ENCODE data around the gene SAMD9L.
"Not testable (repeated sequence)": the region's sequence is repeated elsewhere in the genome, so short reads cannot be mapped to it uniquely, and the experiment has no call there.

The SAMD9L gene

DNA sequence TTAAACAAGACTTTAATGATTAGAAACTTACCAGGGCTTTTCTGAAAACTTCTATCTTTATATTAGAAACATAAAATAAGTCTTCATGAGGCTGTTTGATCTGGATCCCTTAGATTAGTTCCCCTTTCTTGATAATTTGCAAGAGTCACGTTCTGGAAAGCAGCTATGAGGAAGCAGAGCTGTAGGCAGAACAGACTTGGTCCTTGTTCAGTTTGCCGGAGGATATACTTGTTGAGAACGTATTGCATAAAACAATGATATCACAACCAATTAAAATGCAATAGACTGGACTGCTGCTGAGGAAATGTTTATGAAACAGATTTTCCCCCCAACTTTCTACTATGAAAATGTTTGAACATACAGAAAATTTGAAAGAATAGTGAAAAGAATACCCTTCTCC, 2.8 kb downstream of the SAMD9L start:
- no peak for DNase-seq (ENCODE audit: low spot score)

DNA sequence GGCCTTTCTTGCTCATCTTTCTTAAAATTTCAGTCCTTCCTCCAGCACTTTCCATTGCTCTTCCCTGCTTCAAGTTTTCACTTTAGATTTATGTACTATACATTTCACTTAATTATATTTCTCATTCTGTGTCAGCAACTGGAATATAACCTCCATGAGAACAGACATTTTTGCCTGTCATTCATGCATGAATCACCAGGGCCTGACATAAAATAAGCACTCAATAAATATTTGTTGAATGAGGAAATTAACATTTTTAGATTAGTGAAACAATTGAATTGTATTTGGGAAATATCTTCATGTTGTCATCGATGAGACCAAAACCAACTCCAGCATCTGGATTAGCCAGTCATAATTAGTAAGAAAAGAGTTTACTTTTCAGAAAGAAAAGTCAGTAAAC, 6.1 kb downstream of the SAMD9L start:
- no peak for DNase-seq (ENCODE audit: low spot score)

DNA sequence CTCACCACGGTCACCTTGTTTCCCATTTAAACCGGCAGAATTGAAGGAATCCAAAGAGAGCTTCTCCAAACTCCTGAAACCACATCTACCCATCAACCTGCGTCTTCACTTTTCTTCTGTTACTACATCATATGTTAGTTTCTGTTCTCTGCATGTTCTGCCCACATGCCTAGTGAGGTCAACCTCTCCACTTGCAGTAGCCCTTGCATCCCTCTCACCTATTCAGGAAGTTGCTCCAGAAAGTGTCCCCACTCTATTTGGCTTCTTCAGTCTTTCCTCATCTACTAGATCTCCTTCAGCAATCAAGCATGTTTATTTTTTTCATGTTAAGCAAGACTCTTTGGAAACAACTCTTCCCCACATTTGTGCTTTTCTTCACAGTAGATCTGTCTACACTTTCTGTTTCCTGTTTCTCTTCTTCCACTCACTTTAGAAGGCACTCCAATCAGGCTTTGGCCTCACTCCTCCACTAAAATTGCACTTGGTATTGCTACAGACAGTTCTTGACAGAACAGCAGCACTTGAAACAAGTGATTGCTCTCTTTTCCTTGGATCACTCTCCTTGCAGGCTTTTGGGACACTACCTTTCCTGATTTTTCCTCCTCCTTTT, 7.5 kb downstream of the SAMD9L start:
- DNase-seq (ENCODE audit: low spot score), result no peak

DNA sequence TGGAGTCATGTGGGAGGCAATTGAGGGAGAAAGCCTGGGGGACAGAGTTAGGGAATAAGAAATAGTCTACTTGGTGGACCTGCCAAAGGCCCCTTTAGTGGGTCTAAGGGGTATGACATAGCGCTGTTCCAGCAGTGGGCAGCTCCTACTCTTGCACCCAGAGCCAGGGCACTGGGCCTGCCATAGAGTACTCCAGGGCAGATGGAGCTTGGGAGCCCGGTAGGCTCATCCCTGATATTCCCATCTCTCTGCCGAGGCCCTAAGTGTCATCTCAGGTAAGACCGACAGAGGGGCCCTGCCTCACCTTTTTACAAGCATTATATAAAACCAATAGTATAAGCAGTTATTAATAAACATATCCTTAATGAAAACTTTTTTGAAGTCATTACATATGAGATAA, 9.6 kb downstream of the SAMD9L start:
- no peak for DNase-seq (ENCODE audit: low spot score)

DNA sequence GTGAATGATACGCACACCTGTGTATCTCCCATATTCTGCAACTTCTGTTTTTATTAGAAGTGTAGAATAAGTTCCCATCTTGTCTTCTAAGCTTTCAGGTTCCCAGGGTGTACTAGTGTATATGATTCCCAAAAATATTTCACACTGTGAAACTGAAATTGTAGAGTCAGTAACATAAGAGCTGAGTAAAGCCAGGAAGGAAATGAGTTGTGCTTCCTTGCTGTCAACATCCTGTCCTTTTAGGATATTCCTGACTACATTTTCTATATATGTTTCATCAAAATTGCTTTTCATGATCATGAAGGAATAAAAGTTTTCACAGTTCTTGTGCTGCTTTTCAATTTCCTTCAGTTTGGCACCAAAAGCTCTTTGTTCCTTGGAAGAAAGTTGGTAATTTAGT, 15.2 kb downstream of the SAMD9L start:
- no peak for DNase-seq (ENCODE audit: low spot score)

DNA sequence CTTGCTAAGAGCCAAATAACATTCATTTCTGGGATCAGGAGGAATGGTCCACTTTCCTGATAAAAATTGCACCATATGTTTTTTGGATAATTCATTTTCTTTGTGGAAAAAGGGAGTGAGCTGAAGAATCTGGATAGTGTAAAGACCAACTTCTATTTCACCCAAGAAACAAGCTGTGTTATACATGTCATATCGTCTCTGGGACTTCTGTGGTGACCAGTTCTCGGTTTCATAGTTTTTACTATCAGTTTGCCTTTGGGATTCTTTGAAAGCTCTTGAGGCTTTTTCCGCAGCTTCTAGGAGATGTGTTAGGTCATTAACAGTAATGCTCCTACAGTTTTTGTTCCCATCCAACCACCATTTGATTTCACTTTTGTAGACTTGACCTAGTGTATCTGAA, 16.0 kb downstream of the SAMD9L start:
- no peak for DNase-seq (ENCODE audit: low spot score)

DNA sequence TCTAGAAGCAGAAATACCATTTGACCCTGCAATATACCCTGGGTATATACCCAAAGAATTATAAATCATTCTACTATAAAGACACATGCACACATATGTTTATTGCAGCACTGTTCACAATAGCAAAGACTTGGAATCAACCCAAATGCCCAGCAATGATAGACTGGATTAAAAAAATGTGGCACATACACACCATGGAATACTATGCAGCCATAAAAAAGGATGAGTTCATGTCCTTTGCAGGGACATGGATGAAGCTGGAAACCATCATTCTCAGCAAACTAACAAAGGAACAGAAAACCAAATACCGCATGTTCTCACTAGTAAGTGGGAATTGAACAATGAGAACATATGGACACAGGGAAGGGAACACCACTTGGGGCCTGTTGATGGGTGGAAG, 21.2 kb downstream of the SAMD9L start:
- DNase-seq (ENCODE audit: low spot score), result not testable (repeated sequence)

DNA sequence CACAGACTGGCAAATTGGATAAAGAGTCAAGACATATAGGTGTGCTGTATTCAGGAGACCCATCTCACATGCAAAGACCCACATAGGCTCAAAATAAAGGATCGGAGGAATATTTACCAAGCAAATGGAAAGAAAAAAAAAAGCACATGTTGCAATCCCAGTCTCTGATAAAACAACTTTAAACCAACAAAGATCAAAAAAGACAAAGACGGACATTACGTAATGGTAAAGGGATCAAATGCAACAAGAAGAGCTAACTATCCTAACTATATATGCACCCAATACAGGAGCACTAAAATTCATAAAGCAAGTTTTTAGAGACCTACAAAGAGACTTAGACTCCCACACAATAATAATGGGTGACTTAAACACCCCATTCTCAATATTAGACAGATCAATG, 24.7 kb downstream of the SAMD9L start:
- not testable (repeated sequence) for DNase-seq (ENCODE audit: low spot score)

DNA sequence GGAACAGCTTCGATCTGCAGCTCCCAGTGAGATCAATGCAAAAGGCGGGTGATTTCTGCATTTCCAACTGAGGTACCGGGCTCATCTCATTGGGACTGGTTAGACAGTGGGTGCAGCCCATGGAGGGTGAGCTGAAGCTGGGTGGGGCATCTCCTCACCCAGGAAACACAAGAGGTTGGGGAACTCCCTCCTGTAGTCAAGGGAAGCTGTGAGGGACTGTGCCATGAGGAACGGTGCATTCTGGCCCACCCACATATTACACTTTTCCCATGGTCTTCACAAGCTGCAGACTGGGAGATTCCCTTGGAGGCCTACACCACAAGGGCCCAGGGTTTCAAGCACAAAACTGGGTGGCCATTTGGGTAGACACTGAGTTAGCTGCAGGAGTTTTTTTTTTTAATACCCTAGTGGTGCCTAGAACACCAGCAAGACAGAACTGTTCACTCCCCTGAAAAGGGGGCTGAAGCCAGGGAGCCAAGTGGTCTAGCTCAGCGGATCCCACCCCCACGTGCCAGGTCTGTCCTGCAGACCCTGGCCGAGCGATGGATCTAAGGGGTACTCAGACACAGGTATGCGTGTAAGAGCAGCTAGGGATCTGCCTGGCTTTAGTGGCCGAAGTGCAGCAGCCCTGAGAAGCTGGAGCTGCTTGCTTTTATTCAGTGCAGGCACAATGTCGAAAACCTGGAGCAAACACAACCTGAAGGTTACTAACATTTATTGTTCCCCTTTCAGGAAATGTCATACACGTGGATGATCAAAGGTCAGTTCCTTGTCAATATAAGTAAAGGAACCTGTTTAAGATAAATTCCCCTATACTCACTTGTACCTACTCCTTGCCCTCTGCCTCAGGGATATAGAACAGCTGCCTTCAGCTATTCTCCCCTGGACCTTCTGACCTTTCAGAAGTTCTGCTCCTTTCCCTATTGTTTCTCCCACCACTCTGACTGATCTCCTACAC, 27.3 kb downstream of the SAMD9L start:
- no peak for DNase-seq (ENCODE audit: low spot score)

DNA sequence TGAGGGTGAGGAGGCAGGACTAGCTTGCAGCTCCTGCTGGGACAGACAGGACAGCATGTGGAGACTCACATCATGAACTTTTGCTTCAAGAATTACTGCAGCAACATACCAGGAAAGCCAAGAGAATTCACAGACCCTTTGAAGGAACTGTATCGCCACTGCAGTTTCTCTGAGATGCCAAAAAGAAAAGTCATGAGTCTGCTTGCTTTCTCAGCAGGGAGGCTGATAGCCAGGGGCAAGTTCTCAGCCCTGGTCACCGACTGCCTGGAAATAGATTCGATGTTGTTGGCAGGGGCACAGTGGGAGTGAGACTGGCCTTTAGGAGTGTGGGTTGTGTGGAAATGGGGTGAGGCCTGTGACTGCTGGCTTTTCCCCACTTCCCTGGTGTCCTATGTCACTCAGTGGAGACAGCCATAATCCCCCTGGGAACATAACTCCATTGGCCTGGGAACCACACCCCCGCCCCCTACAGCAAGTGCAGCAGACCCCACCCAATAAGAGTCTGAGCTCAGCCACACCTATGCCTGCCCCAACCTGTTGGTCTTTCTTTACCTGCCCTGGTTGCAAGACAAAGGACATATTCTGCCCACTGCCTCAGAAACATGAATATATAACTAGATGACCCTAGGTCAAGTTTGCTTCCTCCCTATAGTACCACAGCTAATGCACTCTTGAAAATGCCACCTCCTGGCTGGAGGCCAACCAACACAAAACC, 28.8 kb downstream of the SAMD9L start:
- DNase-seq (ENCODE audit: low spot score), result no peak

DNA sequence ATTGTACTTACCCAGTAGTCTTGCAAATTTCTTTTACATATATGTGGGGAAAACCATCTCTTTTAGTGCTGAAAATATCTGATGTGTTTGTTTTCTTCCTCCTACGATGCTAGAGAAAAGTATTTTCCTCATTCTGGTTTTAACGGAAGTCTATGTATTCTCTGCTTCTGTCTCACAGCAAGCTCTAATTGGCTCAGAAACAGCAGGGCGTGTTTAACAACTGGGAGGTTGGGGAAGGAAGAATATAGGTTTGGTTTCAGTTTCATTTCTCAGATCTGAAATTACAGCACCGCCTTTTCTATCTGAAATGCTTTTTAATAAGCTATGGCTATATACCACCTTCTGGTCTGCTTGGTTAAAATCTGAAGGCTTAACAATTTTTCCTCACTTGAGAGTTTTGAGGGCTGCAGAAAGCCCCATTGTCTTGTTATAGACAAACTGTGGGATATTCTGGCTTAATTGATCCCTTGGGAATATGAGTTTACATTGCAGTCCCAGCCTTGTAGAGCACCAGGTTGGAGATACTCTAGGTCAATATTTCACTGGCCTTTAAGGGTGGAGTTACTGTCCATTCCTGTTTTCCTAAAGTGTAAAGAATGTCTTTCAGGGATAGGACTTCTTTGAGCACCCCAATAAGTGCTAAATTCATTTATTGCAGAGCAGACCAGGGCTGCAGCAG, 30.2 kb downstream of the SAMD9L start, which contains the start of gene SAMD9:
Gene SAMD9 (minus strand): TSS at position 128 of the 679 bp plus-strand sequence. CDS start 11,882 bp downstream, outside the sequence.
- DNase-seq (ENCODE audit: low spot score), result peak; percentile 16

DNA sequence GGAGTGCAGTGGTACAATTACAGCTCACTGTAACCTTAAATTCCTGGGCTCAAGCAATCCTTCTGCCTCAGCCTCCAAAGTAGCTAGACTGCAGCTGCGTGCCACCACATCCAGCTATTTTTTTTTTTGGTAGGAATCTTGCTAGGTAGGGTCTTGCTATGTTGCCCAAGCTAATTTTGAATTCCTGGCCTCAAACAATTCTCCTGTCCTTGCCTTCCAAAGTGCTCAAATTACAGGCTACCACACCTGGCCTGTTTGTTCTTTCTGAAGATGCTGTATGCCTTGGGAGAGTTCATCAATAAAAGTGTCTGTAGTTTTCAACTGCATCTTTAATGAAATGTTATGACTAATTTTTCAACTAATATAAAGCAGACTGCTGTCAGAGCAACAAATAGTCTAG, 30.9 kb downstream of the SAMD9L start:
- DNase-seq (ENCODE audit: low spot score), result no peak

DNA sequence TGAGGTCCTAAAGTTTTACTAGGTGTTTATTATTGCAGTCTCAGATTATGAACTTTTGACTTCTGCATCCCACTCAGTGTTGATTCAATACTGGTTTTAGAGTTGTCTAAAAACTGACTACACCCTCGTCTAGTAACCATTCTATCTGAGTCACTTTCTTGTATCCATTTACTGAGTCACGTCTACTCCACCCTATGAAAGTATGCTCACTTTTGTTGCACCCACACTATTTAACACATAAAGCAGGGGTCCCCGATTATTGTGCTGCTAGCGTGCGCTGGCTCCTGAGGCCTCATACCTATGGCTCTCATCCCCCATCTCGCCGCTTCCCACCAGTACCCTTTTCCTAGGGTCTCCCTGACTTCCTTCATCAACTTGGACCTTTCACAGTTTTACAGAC, 32.4 kb downstream of the SAMD9L start:
- no peak for DNase-seq (ENCODE audit: low spot score)

DNA sequence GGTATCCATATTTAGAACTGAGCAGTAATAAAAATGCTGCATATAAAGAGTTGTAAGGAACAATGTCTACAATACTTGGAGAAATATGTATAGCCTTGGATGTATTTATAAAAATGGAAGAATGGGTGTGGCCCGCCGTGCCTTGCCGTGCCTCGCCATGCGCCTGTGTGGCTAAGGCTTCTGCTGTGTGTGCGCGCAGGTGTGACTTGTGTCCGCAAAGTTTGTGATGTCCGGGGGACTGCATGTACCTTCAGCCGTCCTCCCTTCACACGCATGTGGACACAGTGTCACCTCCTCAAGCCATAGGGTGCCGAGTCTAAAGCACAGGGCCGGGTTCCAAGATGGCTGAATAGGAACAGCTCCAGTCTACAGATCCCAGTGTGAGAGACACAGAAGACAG, 40.2 kb downstream of the SAMD9L start:
- no peak for DNase-seq (ENCODE audit: low spot score)

DNA sequence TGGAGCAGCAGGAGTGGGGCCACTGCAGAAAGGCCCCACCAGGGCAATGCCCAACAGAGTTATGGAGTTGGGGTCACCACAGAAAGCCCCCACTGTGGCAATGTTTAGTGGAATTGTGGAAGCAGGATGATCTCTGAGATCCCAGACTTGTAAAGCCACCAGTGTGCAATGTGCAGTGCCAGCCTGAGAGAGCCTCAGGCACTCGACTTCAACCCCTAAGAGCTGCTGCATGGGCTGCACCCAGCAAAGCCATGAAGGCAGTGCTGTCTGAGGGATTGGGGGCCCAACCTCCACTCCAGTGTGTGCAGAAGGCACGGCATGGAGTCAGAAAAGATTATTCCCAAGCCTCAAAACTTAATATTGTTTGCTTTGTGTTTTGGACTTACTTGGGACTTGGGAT, 50.8 kb downstream of the SAMD9L start:
- no peak for DNase-seq (ENCODE audit: low spot score)

DNA sequence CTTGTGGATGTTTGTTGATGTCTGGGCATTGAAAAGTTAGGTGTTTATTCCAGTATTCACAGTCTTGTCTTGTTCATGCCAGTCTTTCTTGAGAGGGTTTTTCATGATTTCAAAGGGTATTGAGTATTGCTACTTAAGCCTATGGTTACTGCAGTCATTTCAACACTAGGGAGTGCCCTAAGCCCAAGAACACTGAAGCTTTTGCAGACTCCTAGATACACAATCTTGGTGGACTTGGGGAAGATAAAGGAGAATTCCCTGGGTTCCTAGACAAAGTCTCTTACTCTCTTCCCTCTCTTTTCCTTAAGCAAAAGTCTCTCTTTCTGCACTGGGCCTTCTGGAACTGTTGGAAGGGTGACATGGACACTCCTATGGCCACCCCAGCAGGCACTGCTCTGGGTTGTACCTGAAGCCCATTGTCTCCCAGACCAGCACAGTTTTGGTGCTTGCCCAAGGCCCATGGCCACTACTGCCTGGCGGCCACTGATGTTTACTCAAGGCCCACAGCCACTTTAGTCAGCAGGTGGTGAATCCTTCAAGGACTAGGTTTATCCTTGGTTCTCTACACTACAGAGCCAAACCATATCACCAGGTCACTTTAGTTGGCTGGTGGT, 55.3 kb downstream of the SAMD9L start:
- DNase-seq (ENCODE audit: low spot score), result peak; percentile 11
